PC-9 (cell line): Measurements from ENCODE around the gene NEK9.

Experiments
- CTCF ChIP-seq: fragments of 200-600 bp; sonication (generic); conservative IDR thresholded peaks from 2 replicates; pipeline ENCODE4 v1.6.1; 2017; ENCODE audit warnings: mixed run types, antibody characterized with exemption, mild to moderate bottlenecking, moderate library complexity
- EZH2 ChIP-seq: fragments of 200-600 bp; sonication (generic); IDR thresholded peaks from 2 replicates; pipeline ENCODE4 v1.8.0; 2017; ENCODE audit warnings: antibody characterized with exemption, low read depth

- TF ChIP-seq EZH2 = no peak
- no peak for TF ChIP-seq CTCF
Measured at GRCh38 chr14:75143761-75144527, 17.1 kb upstream of the NEK9 start.
